Activated CD8-positive, alpha-beta memory T cell treated with anti-CD3 and anti-CD28 coated beads for 24 hours (primary cell): ENCODE measurements around the gene SIRT7.
A peak's percentile ranks its signal among the peaks of the same experiment; 100 is the strongest.

Experiments
- DNase-seq: peaks from one replicate; pipeline ENCODE4 v3.0.0-alpha.2; 2020

Gene SIRT7

GRCh38 chr17:81931557-81932332 lies 13.8 kb upstream of the SIRT7 start:
- DNase-seq, result no peak

GRCh38 chr17:81931189-81931556 lies 13.2 kb upstream of the SIRT7 start:
- DNase-seq, result no peak

GRCh38 chr17:81930142-81931125 lies 12.5 kb upstream of the SIRT7 start:
- no peak for DNase-seq

DNA sequence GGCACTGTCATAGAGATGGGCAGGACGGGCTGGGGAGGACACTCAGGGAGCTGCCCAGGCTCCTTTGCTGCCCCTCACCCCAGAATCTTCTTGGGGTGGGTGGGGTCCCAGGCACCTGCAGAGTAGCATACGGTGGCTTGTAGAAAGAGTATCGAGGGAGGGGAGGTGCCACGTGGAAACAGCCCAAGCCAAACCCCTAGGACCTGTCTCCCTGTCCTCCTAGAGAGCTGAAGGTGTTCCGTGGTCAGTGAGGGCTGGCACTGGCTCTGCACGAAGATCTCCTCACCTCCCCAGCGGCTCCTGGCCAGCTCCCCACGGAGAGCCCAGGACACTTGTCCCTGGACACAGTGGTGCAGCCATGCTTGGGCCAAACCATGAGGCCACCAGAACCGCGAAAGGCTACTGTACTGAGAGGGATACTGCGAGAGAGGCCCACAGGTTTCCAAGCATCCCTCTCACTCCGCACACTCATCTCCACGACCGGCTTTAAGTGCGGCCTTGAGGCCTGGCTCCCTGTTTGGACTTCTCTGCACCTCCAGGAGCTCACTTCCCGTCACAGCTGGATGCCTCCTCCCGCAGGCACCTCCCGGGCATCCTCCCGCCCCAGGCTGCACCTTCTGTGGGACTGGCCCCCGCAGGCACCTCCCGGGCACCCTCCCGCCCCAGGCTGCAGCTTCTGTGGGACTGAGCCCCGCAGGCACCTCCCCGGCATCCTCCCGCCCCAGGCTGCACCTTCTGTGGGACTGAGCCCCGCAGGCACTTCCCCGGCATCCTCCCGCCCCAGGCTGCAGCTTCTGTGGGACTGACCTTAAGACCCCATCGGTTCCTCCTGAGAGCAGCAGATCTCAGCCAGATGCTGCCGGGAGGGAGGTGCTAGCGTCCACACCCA lies 11.5 kb upstream of the SIRT7 start:
- DNase-seq, result no peak

DNA sequence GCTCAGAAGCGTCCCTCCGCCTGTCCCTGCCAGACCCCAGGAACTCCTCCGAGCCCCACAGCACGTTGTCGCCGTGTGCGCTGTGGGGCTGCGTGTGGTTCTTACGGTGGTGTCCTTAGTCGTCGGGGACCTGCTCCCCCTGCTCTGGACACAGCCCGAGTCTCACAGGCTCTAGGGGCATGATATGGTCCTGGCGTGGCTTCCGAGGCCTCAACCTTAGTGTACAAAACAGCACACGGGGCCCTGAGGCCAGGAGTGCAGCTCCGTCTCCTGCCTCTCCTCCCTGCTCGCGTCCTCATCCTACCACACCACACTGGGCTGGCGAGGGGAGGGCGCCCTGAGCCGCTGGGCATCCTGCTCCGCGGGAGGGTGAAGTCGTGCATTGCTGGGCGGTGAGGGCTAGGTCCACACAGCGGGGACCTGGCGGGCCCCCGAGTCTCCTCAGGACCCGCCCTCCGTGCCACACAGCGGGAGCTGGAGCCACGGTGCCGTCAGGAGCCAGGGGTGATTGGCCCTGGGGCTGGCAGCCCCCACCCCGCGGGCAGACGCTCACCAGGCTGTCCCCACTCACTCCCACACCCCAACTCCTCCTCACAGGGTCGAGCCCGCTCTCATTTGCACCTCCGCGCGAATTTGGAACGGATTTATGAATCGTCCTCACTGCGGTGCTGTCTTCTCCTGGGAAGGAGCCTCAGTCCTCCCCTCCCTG lies 10.7 kb upstream of the SIRT7 start:
- peak; percentile 70 for DNase-seq

DNA sequence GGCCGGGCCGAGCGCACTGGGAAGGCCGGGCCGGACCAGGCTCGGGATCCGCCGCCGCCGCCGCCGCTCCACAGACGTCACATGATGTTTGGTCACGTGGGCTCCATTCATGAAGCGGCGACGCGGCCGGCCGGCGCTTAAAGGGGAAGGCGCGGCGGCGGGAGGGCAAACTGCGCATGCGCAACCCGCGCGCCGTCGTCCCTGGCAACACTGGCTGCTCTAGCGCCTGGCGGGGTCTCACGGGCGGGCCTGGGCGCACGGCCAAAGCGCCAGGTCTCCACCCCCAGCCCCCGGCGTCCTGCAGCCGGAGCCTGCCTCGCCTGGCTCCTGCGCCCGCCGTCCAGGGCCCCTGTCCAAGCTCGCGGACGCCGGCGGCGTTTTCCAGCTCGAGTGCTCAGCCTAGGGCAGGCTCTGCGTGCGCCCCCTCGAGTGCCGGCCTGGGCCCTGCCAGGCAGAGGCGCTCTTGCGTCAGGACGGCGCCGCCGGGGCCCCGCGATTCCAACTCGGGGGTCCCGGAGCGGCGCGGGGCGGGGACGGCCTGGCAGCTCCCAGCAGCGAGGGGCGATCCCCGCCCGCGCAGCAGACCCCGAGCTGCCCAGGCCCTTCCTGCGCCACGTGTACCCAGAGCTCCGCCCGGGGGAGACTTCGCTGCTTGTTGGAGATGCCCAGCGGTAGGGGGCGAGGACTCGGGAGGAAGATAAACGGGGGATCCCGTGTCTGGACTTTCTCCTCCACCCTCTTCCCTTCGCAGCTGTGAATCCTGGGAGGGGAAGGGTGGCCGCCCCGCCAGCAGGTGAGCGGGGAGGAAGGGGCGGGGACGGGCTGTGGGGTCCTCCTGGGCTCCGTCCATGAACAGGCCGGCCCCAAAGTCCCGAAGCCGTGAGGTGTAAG lies 9.9 kb upstream of the SIRT7 start, which contains the start of gene MAFG:
TSS of gene MAFG (minus strand) at position 83 of the 891 bp plus-strand sequence. CDS start 4,550 bp downstream, outside the sequence.
- DNase-seq, result peak; percentile 96

DNA sequence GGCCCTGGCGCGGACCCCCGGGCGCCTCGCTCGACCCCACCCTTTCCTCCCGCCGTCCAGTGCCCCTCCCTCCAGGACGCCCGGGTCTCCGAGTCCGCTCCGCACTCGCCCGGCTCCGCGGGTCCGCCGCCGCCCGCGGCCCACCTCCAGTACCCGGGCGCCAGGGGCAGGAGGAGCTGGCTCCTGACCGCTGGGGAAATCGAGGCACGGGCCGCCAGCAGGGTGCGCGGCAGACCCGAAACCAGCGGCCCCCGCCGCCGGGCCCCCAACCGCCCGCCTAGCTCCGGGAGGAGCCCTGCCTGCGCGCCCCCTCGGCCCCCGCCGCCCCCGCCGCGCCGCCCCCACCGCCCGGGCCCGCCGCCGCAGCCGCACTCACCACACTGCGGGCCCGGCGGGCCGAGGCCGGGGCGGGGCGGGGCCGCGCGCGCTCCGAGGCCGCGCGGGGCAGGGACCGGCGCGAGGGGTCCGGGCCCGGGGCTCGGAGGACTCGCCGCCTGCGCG lies 9.2 kb upstream of the SIRT7 start:
- no peak for DNase-seq

DNA sequence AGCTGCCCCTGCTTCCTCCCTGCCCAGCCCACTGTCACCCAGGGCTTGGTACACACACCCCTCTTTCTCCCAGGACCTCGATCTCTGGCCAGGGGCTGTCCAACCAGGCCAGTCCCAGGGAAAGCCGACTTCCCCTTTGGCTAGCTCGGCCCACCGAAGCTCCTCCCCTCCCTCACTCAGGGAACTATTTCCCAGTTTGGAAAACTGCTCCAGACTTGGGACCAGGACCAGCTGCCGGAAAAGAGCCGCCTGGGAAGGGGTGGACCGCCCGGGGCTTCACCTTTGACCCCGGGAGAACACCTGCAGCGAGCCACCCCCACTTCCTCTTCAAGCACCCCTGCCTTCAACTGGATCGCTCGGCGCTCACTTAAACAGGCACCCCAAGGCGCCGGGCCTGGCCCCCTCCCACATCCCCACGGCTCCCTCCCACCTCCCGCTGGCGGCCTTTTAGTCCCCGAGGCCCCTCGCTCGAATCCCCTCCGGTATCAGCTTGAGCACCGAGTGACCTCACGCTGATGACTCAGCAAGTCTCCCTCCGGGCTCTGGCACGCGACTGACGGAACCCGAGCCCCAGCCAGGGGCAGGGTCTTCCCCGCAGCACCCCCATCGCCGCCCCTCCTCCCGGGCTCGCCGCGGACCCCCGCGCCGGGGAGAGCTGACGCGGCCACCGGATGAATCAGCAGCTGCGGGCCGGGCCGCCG lies 8.6 kb upstream of the SIRT7 start:
- peak; percentile 87 for DNase-seq

DNA sequence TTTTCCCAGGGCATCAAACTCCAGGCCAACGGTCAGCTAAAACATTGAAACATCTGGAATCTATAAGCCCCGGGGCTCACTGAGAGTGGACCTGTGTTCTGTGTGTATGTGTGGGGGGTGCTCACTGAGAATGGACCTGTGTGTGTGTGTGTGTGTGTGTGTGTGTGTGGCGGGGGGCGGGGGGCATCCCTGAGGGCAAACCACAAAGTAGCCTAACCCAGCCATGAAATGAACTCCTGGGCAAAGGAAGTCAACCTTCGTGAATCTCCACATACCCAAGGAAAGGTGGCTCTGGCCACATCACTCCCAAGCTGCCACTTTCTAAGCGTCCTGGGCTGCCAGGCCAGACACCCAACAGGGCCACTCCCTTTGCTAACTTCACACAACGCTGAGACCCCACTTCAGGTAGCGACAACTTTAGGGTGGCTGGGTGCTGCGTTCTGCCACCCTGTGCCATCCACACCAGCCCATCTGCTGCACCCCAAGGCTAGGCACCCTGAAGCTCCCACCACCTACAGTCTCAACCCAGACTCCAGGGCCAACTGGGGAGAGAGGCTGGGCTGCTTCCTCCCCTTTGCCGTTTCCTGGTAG lies 8.0 kb upstream of the SIRT7 start:
- no peak for DNase-seq

- DNase-seq, result no peak
Observed at GRCh38 chr17:81924557-81925532, 6.9 kb upstream of the SIRT7 start.

DNA sequence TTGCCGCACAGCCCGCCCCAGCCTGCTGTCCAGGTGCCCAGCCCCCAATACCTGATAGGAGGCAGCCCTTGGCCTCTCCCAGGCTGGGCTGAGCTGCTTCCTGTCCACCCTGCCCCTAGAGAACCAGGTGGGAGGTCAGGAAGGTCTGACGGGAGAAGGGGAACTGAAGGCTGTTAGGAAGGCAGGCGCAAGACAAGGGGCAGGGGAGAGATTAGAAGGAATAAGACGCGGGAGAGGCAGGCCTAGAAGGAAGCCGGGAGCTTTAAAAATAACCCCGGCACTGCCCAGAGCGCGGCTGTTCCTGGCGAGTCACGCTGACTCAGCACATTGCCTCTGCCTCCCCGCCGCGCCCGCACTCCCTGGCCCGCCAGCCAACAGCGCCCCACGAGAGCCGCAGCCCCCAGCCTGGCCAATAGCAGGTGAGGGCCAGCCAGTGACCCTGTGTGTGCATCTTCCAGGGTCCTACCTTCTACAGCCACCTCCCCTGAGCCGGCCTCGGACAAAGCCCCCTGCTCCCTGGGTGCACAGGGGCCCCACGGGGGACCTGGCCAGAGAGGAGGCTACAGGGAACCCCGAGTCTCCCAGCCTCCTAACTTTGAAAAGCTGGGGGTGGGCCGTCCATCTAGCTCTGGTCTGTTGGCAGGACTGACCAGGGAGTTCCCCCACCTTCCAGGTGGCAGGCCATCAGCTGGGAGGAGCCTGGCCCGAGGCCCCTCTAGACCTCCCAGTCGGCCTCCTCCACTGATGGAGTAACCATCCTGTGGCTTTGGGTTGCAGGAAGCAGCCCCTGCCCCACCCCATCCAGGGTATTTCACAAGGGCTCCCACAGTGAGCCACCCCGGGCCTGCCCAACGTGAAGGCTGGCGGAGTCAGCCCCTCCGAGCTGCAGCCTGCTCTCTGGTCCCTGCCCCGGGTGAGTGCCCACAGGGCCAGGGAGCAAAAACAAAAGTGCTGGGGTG lies 5.6 kb upstream of the SIRT7 start:
- DNase-seq, result no peak

- DNase-seq, result no peak
Observed at GRCh38 chr17:81922566-81923301, 4.8 kb upstream of the SIRT7 start.

DNA sequence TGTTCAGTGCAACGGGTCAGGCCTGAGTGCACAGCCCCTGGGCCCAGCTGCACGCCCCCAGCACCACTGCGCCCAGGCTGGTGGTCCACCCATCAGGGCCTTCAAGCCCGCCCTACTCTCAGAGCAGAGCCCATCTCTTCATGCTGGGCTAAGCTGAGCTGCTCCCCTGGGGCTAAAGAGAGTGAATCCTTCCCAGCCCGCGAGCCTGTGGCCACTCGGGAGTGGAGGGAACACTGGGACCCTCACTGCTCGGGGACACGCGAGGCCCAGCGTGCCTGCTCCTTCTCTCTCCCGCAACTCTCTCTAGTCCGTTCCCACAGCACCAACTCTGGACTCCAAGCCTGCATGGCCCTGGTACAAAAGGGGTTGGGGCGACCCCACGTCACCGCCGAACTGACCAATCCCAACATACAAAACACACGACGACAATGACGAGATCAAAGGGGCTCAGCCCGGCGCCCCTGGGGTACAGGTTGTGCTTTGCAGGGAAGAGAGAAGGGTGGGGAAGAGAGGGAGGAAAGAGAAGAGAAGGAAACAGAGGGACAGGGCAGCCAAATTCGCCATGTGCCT lies 4.1 kb upstream of the SIRT7 start:
- DNase-seq, result no peak

GRCh38 chr17:81921537-81921862 lies 3.5 kb upstream of the SIRT7 start:
- no peak for DNase-seq

DNA sequence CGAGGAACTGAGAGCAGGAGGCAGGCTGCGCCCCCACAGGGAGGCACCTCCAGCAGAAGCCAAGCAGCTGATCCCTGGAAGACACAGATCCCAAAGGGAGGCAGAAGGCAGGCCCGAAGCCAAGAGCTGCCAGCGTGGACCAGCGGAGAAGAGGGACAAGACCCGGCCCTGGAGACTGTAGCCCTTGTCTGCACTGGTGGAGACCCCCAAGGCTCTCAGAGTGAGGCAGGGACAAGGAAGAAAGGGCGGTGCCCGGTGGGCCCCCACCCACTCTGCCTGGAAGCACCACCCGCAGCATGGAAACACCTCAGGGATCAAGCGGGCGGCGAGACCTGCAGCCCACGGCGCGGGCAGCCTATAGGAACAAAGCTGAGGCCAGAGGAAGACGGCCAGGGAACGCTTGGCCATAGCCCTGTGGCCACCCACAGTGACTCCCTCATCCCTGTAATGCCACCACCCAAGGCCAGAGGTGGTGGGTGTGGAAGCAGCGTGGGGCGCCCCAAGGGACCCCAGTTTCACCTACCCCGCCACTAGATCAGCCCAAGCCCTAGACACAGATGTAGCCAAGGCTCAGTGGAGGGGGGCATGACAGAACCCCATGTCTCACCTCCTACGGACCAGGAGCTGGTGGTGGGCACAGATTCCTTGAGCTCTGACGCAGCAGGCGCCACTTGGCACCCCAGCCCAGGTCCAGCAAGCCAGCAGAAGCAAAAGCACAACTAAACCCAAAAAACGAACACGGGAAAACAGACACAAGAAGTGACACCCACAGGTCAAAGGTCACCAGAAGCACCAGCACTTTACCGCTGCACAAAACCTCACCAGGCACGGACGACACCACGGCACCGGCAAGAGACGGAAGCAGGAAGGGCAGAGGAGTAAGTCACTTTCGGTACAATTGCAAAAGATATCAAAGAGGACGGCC lies 2.9 kb upstream of the SIRT7 start:
- DNase-seq, result no peak
